Activated CD8-positive, alpha-beta T cell treated with anti-CD3 and anti-CD28 coated beads for 36 hours (primary cell): ENCODE data around the gene PCDHGA3. TPM values are rescaled to one million over a fixed set of nuclear protein-coding genes. Genes with fewer than 3 reads are reported as not detected.

Source experiments
- ATAC-seq: fragments of 200-7000 bp; cut with Tn5 transposase; one replicate; pipeline ENCODE4 v1.10.0; 2021; ENCODE audit warnings: mild to moderate bottlenecking, moderate library complexity
- CTCF ChIA-PET: fragments of 350-600 bp; sonication (Branson Sonifier 250); formaldehyde crosslinking; loops from one replicate; lab custom pipeline; 2021; ENCODE audit warnings: antibody characterized with exemption; lab: Charles Lee
- POLR2A ChIA-PET: fragments of 350-600 bp; sonication (Branson Sonifier 250); formaldehyde crosslinking; loops from one replicate; lab custom pipeline; 2021; ENCODE audit warnings: antibody characterized with exemption; lab: Charles Lee
- DNase-seq: peaks from one replicate; pipeline ENCODE4 v3.0.0-alpha.2; 2020
- H3K27ac Mint-ChIP-seq: one replicate; pipeline ENCODE4 v1.8.0; 2021; ENCODE audit warnings: mild to moderate bottlenecking, mixed read lengths
- H3K27me3 Mint-ChIP-seq: one replicate; pipeline ENCODE4 v1.8.0; 2021; ENCODE audit warnings: mixed read lengths
- H3K36me3 Mint-ChIP-seq: one replicate; pipeline ENCODE4 v1.8.0; 2021; ENCODE audit warnings: low read depth, mixed read lengths
- H3K4me1 Mint-ChIP-seq: one replicate; pipeline ENCODE4 v1.8.0; 2021; ENCODE audit warnings: low read depth, mixed read lengths
- H3K4me3 Mint-ChIP-seq: one replicate; pipeline ENCODE4 v1.8.0; 2021; ENCODE audit warnings: mild to moderate bottlenecking, moderate library complexity, mixed read lengths
- H3K9me3 Mint-ChIP-seq: one replicate; pipeline ENCODE4 v1.8.0; 2021; ENCODE audit warnings: mixed read lengths
- intact Hi-C: fragments of 100-400 bp; cut with micrococcal nuclease; formaldehyde crosslinking; loops from one replicate; pipeline ENCODE4 v1.10.0; 2022
- total RNA-seq, 2 experiments: library from RNA; stranded (reverse); gene quantifications; one replicate each; pipeline ENCODE4 v1.2.3, GENCODE V29; 2021
- TF ChIP-seq, protein P1 (sequence below): fragments of 200-600 bp; IDR thresholded peaks from one replicate; pipeline ENCODE4 v1.8.0; 2022; ENCODE audit warnings: antibody characterized with exemption, mild to moderate bottlenecking

PCDHGA3 gene
- total RNA-seq, 2 experiments from 2014 or later, result not detected

DNA sequence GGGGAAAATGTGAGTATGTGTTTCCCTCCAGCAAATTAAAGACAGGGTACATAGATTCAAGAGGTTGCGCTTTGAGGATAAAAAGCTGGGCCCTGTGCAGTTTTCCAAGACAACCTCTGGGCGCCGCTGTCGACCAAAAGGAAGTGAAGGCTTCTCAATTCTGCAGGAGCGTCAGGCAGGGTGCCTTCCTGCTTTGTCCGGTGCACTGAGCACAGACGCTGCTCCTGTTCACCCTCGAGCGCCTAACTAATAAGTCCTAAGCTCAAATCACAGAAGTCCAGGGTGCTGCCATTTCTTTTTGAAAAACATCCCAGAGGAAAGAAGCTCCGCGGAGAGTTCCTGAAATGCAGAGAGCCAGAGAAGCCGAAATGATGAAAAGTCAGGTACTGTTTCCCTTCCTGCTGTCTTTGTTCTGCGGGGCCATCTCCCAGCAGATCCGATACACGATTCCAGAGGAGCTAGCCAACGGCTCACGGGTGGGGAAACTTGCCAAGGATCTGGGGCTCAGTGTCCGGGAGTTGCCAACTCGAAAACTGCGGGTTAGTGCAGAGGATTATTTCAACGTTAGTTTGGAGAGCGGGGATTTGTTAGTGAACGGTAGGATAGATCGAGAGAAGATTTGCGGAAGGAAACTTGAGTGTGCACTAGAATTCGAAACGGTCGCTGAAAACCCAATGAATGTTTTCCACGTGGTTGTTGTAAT, 6.4 kb downstream of the PCDHGA3 start, which contains the start of gene PCDHGB1:
Gene PCDHGB1 (plus strand): TSS at position 183 of the 703 bp plus-strand sequence. CDS start 162 bp downstream, at position 345.
- peaks cover 18% of the 10 kb centered on the region for H3K9me3 Mint-ChIP-seq
- intact Hi-C loops, result no loop called here
- ATAC-seq (peak; percentile 60), DNase-seq (peak; percentile 56)
- peaks cover 53% of the 10 kb centered on the region for H3K27me3 Mint-ChIP-seq
- peaks cover 16% of the 10 kb centered on the region for H3K36me3 Mint-ChIP-seq
- ChIA-PET POLR2A (no interaction called here), CTCF (interaction anchor here (1.0 to 2.8 kb wide), 11 partner anchors 10 to 214 kb away, joined by 3 to 8 read pairs (median 5); partner anchors contain the start of genes PCDHGA10, PCDHGB2, PCDHGB3 and TAF7)
- H3K4me1 Mint-ChIP-seq, result no peaks in the 10 kb centered on the region
- TF ChIP-seq, protein P1, sequence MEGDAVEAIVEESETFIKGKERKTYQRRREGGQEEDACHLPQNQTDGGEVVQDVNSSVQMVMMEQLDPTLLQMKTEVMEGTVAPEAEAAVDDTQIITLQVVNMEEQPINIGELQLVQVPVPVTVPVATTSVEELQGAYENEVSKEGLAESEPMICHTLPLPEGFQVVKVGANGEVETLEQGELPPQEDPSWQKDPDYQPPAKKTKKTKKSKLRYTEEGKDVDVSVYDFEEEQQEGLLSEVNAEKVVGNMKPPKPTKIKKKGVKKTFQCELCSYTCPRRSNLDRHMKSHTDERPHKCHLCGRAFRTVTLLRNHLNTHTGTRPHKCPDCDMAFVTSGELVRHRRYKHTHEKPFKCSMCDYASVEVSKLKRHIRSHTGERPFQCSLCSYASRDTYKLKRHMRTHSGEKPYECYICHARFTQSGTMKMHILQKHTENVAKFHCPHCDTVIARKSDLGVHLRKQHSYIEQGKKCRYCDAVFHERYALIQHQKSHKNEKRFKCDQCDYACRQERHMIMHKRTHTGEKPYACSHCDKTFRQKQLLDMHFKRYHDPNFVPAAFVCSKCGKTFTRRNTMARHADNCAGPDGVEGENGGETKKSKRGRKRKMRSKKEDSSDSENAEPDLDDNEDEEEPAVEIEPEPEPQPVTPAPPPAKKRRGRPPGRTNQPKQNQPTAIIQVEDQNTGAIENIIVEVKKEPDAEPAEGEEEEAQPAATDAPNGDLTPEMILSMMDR, result peak; percentile 33
- no peak within 1 kb of the TSS for H3K4me3 Mint-ChIP-seq
- no peak within 1 kb of the TSS for H3K27ac Mint-ChIP-seq

DNA sequence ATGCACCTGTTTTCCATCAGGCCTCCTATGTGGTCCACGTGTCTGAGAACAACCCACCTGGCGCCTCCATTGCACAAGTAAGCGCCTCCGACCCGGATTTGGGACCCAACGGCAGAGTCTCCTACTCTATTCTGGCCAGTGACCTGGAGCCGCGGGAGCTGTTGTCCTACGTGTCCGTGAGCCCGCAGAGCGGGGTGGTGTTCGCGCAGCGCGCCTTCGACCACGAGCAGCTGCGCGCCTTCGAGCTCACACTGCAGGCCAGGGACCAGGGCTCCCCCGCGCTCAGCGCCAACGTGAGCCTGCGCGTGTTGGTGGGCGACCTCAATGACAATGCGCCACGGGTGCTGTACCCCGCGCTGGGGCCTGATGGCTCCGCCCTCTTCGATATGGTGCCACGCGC, 8.0 kb downstream of the PCDHGA3 start:
- DNase-seq (no peak), ATAC-seq (no peak)
- CTCF ChIA-PET, result interaction anchor here (1.1 to 2.8 kb wide), 4 partner anchors 18 to 213 kb away, joined by 3 to 8 read pairs (median 6); partner anchors contain the start of genes PCDHGB3 and TAF7
- TF ChIP-seq, protein P1, result no peak
- peaks cover 14% of the 10 kb centered on the region for H3K36me3 Mint-ChIP-seq
- peaks cover 62% of the 10 kb centered on the region for H3K27me3 Mint-ChIP-seq
- no peak overlapping the region for H3K27ac Mint-ChIP-seq
- no peaks in the 10 kb centered on the region for H3K4me1 Mint-ChIP-seq
- POLR2A ChIA-PET, result no interaction called here
- intact Hi-C loops, result no loop called here
- no peak overlapping the region for H3K4me3 Mint-ChIP-seq
- H3K9me3 Mint-ChIP-seq, result peaks cover 23% of the 10 kb centered on the region

DNA sequence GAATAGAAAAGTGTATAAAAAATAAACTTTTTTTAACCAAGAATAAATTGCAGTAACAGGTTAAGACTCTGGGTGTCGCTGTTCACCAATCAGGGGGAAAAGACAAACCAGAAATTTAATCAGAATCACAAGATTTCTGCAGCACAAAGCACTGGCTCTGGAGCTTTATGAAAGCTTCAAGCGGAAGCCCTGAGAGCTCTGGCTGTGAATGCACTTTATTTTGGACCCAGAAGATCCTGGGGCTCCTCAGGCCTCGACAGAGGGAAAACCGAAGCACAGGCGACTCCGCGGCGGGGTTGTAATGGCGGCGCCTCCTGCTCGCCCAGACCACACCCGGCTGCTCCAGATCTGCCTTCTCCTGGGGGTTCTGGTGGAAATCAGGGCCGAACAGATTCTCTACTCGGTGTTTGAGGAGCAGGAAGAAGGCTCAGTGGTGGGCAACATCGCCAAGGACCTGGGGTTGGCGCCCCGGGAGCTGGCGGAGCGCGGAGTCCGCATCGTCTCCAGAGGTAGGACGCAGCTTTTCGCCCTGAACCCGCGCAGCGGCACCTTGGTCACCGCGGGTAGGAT, 11.4 kb downstream of the PCDHGA3 start, which contains the start of gene PCDHGA4:
Gene PCDHGA4 (plus strand): TSS at position 122 of the 570 bp plus-strand sequence. CDS start 87 bp downstream, at position 209.
- ChIA-PET POLR2A (no interaction called here), CTCF (interaction anchor here (0.8 to 2.2 kb wide), 13 partner anchors 9 to 202 kb away, joined by 3 to 8 read pairs (median 4); partner anchors contain the start of genes PCDHGA1, PCDHGA3, PCDHGA5 and PCDHGB3)
- Mint-ChIP-seq H3K4me3 (no peak within 1 kb of the TSS), H3K36me3 (peaks cover 16% of the 10 kb centered on the region), H3K4me1 (no peaks in the 10 kb centered on the region), H3K9me3 (peaks cover 25% of the 10 kb centered on the region), H3K27me3 (peaks cover 60% of the 10 kb centered on the region), H3K27ac (no peak within 1 kb of the TSS)
- ATAC-seq, result no peak
- DNase-seq, result no peak
- TF ChIP-seq, protein P1, result peak; percentile 58
- intact Hi-C loops, result no loop called here

DNA sequence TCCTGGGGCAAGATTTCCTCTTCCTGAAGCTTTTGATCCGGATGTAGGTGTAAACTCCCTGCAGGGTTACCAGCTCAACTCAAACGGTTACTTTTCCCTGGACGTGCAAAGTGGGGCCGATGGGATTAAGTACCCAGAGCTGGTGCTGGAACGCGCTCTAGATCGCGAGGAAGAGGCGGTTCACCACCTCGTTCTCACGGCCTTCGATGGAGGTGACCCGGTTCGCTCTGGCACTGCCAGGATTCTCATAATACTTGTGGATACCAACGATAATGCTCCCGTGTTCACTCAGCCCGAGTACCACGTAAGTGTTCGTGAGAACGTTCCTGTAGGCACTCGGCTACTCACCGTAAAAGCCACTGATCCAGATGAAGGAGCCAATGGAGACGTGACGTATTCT, 12.0 kb downstream of the PCDHGA3 start:
- DNase-seq (no peak), ATAC-seq (no peak)
- TF ChIP-seq, protein P1, result no peak
- no peaks in the 10 kb centered on the region for H3K4me1 Mint-ChIP-seq
- H3K9me3 Mint-ChIP-seq, result peaks cover 26% of the 10 kb centered on the region
- no peak overlapping the region for H3K27ac Mint-ChIP-seq
- H3K36me3 Mint-ChIP-seq, result peaks cover 21% of the 10 kb centered on the region
- no peak overlapping the region for H3K4me3 Mint-ChIP-seq
- ChIA-PET POLR2A (no interaction called here), CTCF (interaction anchor here (0.8 to 2.2 kb wide), 13 partner anchors 8 to 202 kb away, joined by 3 to 8 read pairs (median 4); partner anchors contain the start of genes PCDHGA1, PCDHGA3, PCDHGA5 and PCDHGB3)
- peaks cover 59% of the 10 kb centered on the region for H3K27me3 Mint-ChIP-seq
- intact Hi-C loops, result no loop called here
